ENCODE data around the gene KCNG1. TPM values are rescaled to one million over a fixed set of nuclear protein-coding genes. Genes with fewer than 3 reads are reported as not detected.

Gene KCNG1
- total and polyA plus RNA-seq, 2 experiments from 2014 or later, result 8.1 to 26.3 TPM

- Mint-ChIP-seq H3K9me3 (no peaks in the 10 kb centered on the region), H3K27ac (no peak overlapping the region), H3K4me1 (peaks cover 13% of the 10 kb centered on the region), H3K36me3 (ENCODE audit: low read depth) (no peaks in the 10 kb centered on the region), H3K27me3 (ENCODE audit: insufficient read depth, low read depth, poor library complexity) (peaks cover 3% of the 10 kb centered on the region), H3K4me3 (no peak overlapping the region)
- no peak for DNase-seq (ENCODE audit: low spot score)
- no peak overlapping the region for H3K4me2 ChIP-seq
- no peaks in the 10 kb centered on the region for H3K4me1 ChIP-seq (ENCODE audit: insufficient read depth)
- H2AFZ ChIP-seq, result no peak overlapping the region
- H3F3A ChIP-seq (replicated peaks; ENCODE audit: low read depth), result no peaks in the 10 kb centered on the region
- H3K36me3 ChIP-seq (ENCODE audit: insufficient read depth), result no peaks in the 10 kb centered on the region
- H3K27me3 ChIP-seq (ENCODE audit: insufficient read depth), result no peaks in the 10 kb centered on the region
- H3K9me2 ChIP-seq (ENCODE audit: insufficient read depth), result no peaks in the 10 kb centered on the region
- TF ChIP-seq JUNB (IDR thresholded peaks at IDR 0.05; ENCODE audit: unreplicated experiment) (no peak), EZH2phosphoT487 (IDR thresholded peaks at IDR 0.05; ENCODE audit: unreplicated experiment) (no peak), ETS1 (IDR thresholded peaks at IDR 0.05) (no peak), EZH2 (IDR thresholded peaks at IDR 0.05; ENCODE audit: low read depth, unreplicated experiment) (no peak), POLR2AphosphoS5 (IDR thresholded peaks at IDR 0.05; ENCODE audit: low read depth) (no peak), NANOG (IDR thresholded peaks at IDR 0.05; ENCODE audit: borderline replicate concordance) (no peak), CTCF (conservative IDR thresholded peaks at IDR 0.05; ENCODE audit: low read depth in 2 of 2) (no peak), ZNF331 (CRISPR knock-in tag; IDR thresholded peaks at IDR 0.05; ENCODE audit: low read depth) (no peak), CREB1 (CRISPR knock-in tag; IDR thresholded peaks at IDR 0.05; ENCODE audit: low read depth) (no peak), STAT1 (IDR thresholded peaks at IDR 0.05; ENCODE audit: unreplicated experiment) (no peak), ZNF114 (CRISPR knock-in tag; IDR thresholded peaks at IDR 0.05) (no peak)
- no peaks in the 10 kb centered on the region for H3K79me2 ChIP-seq (replicated peaks; ENCODE audit: insufficient read depth)
- no peaks in the 10 kb centered on the region; the same call in 1 of the 2 replicates for H4K20me1 ChIP-seq (replicated peaks; ENCODE audit: insufficient read depth)
- no peak overlapping the region for H3K4me3 ChIP-seq
- H3K27ac ChIP-seq (ENCODE audit: low read depth), result no peak overlapping the region
- no peak for ATAC-seq
Measured at GRCh38 chr20:50967586-50967985, 55.3 kb downstream of the KCNG1 start.

GRCh38 chr20:50959543-50960126 lies 63.3 kb downstream of the KCNG1 start:
- Mint-ChIP-seq H3K27me3 (ENCODE audit: insufficient read depth, low read depth, poor library complexity) (peaks cover 12% of the 10 kb centered on the region), H3K27ac (peak overlapping the region; percentile 100), H3K4me1 (peaks cover 23% of the 10 kb centered on the region), H3K36me3 (ENCODE audit: low read depth) (peaks cover 25% of the 10 kb centered on the region), H3K9me3 (0 out of 3 replicates have a peak, but pooled peaks cover 4% of the 10 kb centered on the region), H3K4me3 (peak overlapping the region; percentile 96)
- Histone ChIP-seq H2AFZ (no peak overlapping the region), H3K27ac (ENCODE audit: low read depth) (no peak overlapping the region), H3F3A (replicated peaks; ENCODE audit: low read depth) (no peaks in the 10 kb centered on the region), H3K4me3 (peak overlapping the region; percentile 92), H3K9me2 (ENCODE audit: insufficient read depth) (no peaks in the 10 kb centered on the region), H3K4me2 (peak overlapping the region; percentile 93), H3K36me3 (ENCODE audit: insufficient read depth) (peaks cover 5% of the 10 kb centered on the region; the same call in 1 of the 2 replicates), H3K79me2 (replicated peaks; ENCODE audit: insufficient read depth) (peaks cover 63% of the 10 kb centered on the region), H3K27me3 (ENCODE audit: insufficient read depth) (no peaks in the 10 kb centered on the region), H3K4me1 (ENCODE audit: insufficient read depth) (peaks cover 20% of the 10 kb centered on the region; the same call in 1 of the 2 replicates), H4K20me1 (replicated peaks; ENCODE audit: insufficient read depth) (peaks cover 29% of the 10 kb centered on the region)
- ATAC-seq (no peak), DNase-seq (ENCODE audit: low spot score) (no peak)
- no peak for TF ChIP-seq EZH2phosphoT487 (IDR thresholded peaks at IDR 0.05; ENCODE audit: unreplicated experiment)
- no peak for TF ChIP-seq REST (IDR thresholded peaks at IDR 0.05; ENCODE audit: unreplicated experiment)
